ENCODE measurements around the gene NAP1L1.

GRCh38 chr12:75994069-75994740 is 90.3 kb downstream of the NAP1L1 start:
- TF ChIP-seq CREB1 (CRISPR knock-in tag; IDR thresholded peaks at IDR 0.05; ENCODE audit: low read depth) = no peak
- TF ChIP-seq, protein P1, sequence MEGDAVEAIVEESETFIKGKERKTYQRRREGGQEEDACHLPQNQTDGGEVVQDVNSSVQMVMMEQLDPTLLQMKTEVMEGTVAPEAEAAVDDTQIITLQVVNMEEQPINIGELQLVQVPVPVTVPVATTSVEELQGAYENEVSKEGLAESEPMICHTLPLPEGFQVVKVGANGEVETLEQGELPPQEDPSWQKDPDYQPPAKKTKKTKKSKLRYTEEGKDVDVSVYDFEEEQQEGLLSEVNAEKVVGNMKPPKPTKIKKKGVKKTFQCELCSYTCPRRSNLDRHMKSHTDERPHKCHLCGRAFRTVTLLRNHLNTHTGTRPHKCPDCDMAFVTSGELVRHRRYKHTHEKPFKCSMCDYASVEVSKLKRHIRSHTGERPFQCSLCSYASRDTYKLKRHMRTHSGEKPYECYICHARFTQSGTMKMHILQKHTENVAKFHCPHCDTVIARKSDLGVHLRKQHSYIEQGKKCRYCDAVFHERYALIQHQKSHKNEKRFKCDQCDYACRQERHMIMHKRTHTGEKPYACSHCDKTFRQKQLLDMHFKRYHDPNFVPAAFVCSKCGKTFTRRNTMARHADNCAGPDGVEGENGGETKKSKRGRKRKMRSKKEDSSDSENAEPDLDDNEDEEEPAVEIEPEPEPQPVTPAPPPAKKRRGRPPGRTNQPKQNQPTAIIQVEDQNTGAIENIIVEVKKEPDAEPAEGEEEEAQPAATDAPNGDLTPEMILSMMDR (conservative IDR thresholded peaks at IDR 0.05; ENCODE audit: low read depth in 2 of 2) = no peak
- TF ChIP-seq POLR2AphosphoS5 (IDR thresholded peaks at IDR 0.05; ENCODE audit: low read depth) = no peak
- TF ChIP-seq, protein P2, sequence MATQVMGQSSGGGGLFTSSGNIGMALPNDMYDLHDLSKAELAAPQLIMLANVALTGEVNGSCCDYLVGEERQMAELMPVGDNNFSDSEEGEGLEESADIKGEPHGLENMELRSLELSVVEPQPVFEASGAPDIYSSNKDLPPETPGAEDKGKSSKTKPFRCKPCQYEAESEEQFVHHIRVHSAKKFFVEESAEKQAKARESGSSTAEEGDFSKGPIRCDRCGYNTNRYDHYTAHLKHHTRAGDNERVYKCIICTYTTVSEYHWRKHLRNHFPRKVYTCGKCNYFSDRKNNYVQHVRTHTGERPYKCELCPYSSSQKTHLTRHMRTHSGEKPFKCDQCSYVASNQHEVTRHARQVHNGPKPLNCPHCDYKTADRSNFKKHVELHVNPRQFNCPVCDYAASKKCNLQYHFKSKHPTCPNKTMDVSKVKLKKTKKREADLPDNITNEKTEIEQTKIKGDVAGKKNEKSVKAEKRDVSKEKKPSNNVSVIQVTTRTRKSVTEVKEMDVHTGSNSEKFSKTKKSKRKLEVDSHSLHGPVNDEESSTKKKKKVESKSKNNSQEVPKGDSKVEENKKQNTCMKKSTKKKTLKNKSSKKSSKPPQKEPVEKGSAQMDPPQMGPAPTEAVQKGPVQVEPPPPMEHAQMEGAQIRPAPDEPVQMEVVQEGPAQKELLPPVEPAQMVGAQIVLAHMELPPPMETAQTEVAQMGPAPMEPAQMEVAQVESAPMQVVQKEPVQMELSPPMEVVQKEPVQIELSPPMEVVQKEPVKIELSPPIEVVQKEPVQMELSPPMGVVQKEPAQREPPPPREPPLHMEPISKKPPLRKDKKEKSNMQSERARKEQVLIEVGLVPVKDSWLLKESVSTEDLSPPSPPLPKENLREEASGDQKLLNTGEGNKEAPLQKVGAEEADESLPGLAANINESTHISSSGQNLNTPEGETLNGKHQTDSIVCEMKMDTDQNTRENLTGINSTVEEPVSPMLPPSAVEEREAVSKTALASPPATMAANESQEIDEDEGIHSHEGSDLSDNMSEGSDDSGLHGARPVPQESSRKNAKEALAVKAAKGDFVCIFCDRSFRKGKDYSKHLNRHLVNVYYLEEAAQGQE (IDR thresholded peaks at IDR 0.05; ENCODE audit: unreplicated experiment) = no peak
